Mesodermal cell (in vitro differentiated cells): ENCODE measurements around the gene TMEM205.

Experiments
- H3K27ac ChIP-seq: 2 replicates; pipeline ENCODE4 v1.7.0; 2013; ENCODE audit warnings: mild to moderate bottlenecking, low read depth, low read length, moderate library complexity; ENCODE audit not compliant: severe bottlenecking
- H3K36me3 ChIP-seq: 2 replicates; pipeline ENCODE4 v1.7.1; 2013; ENCODE audit warnings: mild to moderate bottlenecking, low read length, moderate library complexity; ENCODE audit not compliant: control insufficient read depth, insufficient read depth
- H3K4me1 ChIP-seq: one replicate; pipeline ENCODE4 v1.7.1; 2013; ENCODE audit warnings: mild to moderate bottlenecking, low read length; ENCODE audit not compliant: insufficient read depth, control insufficient read depth, poor library complexity, severe bottlenecking
- H3K4me3 ChIP-seq: 2 replicates; pipeline ENCODE4 v1.7.0; 2013; ENCODE audit warnings: low read length, control low read depth, mild to moderate bottlenecking; ENCODE audit not compliant: insufficient read depth, poor library complexity, severe bottlenecking; ENCODE audit errors: extremely low read depth
- H3K9me3 ChIP-seq: 2 replicates; pipeline ENCODE4 v1.7.1; 2013; ENCODE audit warnings: mild to moderate bottlenecking, low read length, moderate library complexity; ENCODE audit not compliant: control insufficient read depth
- WGBS, 2 experiments: methylation state at CpG; one replicate each; pipeline ENCODE4 v1.1.5; 2013; ENCODE audit warnings: missing lambda C conversion rate in 2 of 2; ENCODE audit not compliant: insufficient coverage in 2 of 2; 5-methylcytosine and 5-hydroxymethylcytosine counted together

TMEM205 gene

GRCh38 chr19:11295180-11295579 is 50.9 kb downstream of the TMEM205 start:
- WGBS, 2 experiments = 85% methylated on average over 4 of the region's 4 CpGs; no CpG with 5 or more reads in 1 of the 2 experiments
- Histone ChIP-seq H3K9me3 (no peaks in the 10 kb centered on the region), H3K36me3 (no peaks in the 10 kb centered on the region), H3K27ac (no peak overlapping the region), H3K4me1 (peaks cover 4% of the 10 kb centered on the region), H3K4me3 (no peak overlapping the region)

GRCh38 chr19:11293433-11294389 is 52.4 kb downstream of the TMEM205 start:
- Histone ChIP-seq H3K9me3 (no peaks in the 10 kb centered on the region), H3K27ac (peak overlapping the region; percentile 57), H3K36me3 (no peaks in the 10 kb centered on the region), H3K4me3 (no peak overlapping the region), H3K4me1 (peaks cover 4% of the 10 kb centered on the region)
- WGBS, 2 experiments = 12 to 15% methylated on average over 34 to 38 of the region's 41 CpGs
